Mesothelial cell of epicardium (in vitro differentiated cells): ENCODE results near the gene CMC2. TPM values are rescaled to one million over a fixed set of nuclear protein-coding genes. Genes with fewer than 3 reads are reported as not detected.

Experiments used
- DNase-seq, 2 experiments: peaks; one replicate each; pipeline ENCODE4 v3.0.0; 2021; ENCODE audit warnings: low spot score in 2 of 2; ENCODE audit not compliant: unreplicated experiment in 2 of 2
- H3K27ac Mint-ChIP-seq: 2 replicates; pipeline ENCODE4 v1.8.0; 2021; ENCODE audit warnings: mixed read lengths
- H3K27me3 Mint-ChIP-seq: 2 replicates; pipeline ENCODE4 v1.8.0; 2021; ENCODE audit warnings: low read depth, mixed read lengths
- H3K36me3 Mint-ChIP-seq: 2 replicates; pipeline ENCODE4 v1.8.0; 2021; ENCODE audit warnings: mixed read lengths
- H3K4me1 Mint-ChIP-seq: 2 replicates; pipeline ENCODE4 v1.8.0; 2021; ENCODE audit warnings: mixed read lengths
- H3K4me3 Mint-ChIP-seq: 2 replicates; pipeline ENCODE4 v1.8.0; 2021; ENCODE audit warnings: mild to moderate bottlenecking, moderate library complexity, mixed read lengths
- H3K9me3 Mint-ChIP-seq: 2 replicates; pipeline ENCODE4 v1.8.0; 2021; ENCODE audit warnings: mixed read lengths
- total RNA-seq: library from RNA; stranded (reverse); gene quantifications from 3 replicates; pipeline ENCODE4 v1.2.1, GENCODE V29; 2021
- TF ChIP-seq, protein P1 (sequence below): fragments of 200-600 bp; sonication (generic); IDR thresholded peaks from one replicate; pipeline ENCODE4 v1.5.0; 2021; ENCODE audit warnings: antibody characterized with exemption; ENCODE audit not compliant: unreplicated experiment

Gene CMC2
- total RNA-seq, 1 donor from 2014 or later, result 34.0 TPM

DNA sequence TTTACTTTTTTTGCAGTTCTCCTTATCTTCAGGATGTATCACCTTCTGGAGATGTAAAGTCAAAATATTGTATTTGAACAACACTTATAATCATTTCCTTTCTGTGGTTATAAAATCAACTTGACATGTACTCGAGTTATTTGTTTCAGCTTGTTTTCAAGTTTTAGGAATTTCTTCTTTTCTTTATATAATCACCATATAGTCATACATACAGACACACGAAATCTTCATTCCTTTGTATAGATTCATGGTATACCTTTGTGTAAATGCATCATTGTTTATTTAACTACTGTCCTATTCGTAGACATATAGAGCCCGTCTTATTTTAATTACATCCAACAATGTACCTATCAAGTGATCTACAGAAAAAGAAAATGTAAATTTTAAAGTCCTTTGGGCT, 40.1 kb downstream of the CMC2 start:
- TF ChIP-seq, protein P1, sequence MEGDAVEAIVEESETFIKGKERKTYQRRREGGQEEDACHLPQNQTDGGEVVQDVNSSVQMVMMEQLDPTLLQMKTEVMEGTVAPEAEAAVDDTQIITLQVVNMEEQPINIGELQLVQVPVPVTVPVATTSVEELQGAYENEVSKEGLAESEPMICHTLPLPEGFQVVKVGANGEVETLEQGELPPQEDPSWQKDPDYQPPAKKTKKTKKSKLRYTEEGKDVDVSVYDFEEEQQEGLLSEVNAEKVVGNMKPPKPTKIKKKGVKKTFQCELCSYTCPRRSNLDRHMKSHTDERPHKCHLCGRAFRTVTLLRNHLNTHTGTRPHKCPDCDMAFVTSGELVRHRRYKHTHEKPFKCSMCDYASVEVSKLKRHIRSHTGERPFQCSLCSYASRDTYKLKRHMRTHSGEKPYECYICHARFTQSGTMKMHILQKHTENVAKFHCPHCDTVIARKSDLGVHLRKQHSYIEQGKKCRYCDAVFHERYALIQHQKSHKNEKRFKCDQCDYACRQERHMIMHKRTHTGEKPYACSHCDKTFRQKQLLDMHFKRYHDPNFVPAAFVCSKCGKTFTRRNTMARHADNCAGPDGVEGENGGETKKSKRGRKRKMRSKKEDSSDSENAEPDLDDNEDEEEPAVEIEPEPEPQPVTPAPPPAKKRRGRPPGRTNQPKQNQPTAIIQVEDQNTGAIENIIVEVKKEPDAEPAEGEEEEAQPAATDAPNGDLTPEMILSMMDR, result no peak
- H3K9me3 Mint-ChIP-seq, result peaks cover 2% of the 10 kb centered on the region

DNA sequence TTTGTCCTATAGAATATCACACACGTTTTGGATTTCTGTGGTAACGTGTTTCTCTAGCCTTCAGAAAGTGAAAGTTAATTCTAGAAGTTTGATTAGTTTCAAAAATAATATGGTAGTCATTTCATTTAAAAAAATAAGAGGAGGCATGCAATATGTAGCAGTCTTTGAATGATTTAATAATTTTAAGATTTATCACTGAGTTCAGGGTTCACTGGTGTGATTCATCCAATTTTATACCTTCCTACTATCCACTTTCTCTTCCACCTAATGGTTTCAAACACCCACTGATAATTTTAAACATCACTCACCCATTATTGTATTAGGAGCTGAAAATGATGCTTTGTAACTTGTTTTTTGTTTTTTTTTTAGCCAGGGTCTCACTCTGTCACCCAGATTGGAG, 42.3 kb downstream of the CMC2 start:
- TF ChIP-seq, protein P1, result no peak
- no peak for DNase-seq
- Mint-ChIP-seq H3K27me3 (no peaks in the 10 kb centered on the region), H3K9me3 (peaks cover 25% of the 10 kb centered on the region), H3K4me3 (no peak overlapping the region), H3K27ac (no peak overlapping the region), H3K4me1 (no peaks in the 10 kb centered on the region), H3K36me3 (peaks cover 8% of the 10 kb centered on the region)

More for the DNA sequence above, 40.1 kb downstream of the CMC2 start:
- no peak overlapping the region for H3K4me3 Mint-ChIP-seq
- no peaks in the 10 kb centered on the region for H3K4me1 Mint-ChIP-seq
- H3K27me3 Mint-ChIP-seq, result no peaks in the 10 kb centered on the region
- H3K36me3 Mint-ChIP-seq, result peaks cover 3% of the 10 kb centered on the region
- H3K27ac Mint-ChIP-seq, result no peak overlapping the region
- no peak for DNase-seq

DNA sequence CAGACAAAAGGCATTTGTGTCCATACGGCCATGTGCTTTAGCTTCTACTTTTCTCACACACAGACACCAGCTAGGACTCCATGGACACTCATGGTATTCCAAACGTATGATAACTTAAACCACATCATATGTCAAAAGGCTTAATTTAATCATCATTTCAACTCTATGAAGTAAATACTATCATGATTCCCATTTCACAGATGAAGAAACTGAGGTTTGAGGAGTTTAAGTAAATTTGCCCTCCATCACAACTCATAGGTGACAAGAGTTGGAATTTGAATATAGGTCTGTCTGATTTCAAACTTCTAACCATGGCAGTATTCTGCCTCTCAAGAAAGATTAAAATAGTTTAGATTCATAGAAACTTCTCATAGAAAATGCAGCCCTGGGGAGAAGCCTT, 43.8 kb downstream of the CMC2 start:
- H3K9me3 Mint-ChIP-seq, result peaks cover 38% of the 10 kb centered on the region

DNA sequence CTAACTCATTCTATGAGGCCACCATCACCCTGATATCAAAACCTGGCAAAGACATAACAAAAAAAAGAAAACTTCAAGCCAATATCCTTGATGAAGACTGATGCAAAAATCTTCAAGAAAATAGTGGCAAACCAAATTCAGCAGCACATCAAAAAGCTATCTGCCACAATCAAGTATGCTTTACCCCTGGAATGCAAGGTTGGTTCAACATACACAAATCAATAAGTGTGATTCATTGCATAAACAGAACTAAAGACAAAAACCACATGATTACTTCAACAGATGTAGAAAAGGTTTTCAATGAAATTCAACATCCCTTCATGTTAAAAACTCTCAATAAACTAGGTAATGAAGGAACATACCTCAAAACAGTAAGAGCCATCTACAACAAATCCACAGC, 48.4 kb downstream of the CMC2 start:
- Mint-ChIP-seq H3K9me3 (peaks cover 61% of the 10 kb centered on the region), H3K36me3 (peaks cover 16% of the 10 kb centered on the region), H3K27ac (no peak overlapping the region), H3K4me3 (no peak overlapping the region), H3K4me1 (no peaks in the 10 kb centered on the region), H3K27me3 (no peaks in the 10 kb centered on the region)
- DNase-seq, result no peak
- TF ChIP-seq, protein P1, result no peak

More for the DNA sequence above, 43.8 kb downstream of the CMC2 start:
- Mint-ChIP-seq H3K27ac (no peak overlapping the region), H3K4me1 (no peaks in the 10 kb centered on the region), H3K36me3 (peaks cover 11% of the 10 kb centered on the region), H3K27me3 (no peaks in the 10 kb centered on the region), H3K4me3 (no peak overlapping the region)
- TF ChIP-seq, protein P1, result no peak
- DNase-seq, result no peak

DNA sequence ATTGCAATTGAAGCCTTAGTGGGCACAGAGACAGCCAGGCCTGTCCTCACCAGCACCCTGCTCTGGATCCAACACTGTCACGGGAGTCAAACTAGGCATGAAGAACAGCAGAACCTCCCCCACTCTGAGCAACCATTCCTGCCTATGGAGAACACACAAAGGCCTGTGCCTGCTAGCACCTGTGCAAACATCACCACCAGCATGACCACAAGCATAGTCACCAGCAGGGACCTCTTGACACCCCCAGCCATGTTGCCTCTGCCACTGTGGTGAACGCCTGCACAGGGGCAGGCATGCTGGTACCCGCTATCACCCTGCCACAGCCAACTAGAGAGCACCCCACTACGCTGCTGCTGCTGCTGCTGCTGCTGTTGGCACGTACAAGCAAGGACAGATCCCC, 51.7 kb downstream of the CMC2 start:
- Mint-ChIP-seq H3K4me1 (no peaks in the 10 kb centered on the region), H3K9me3 (peaks cover 49% of the 10 kb centered on the region), H3K27me3 (peaks cover 4% of the 10 kb centered on the region), H3K36me3 (peaks cover 9% of the 10 kb centered on the region), H3K27ac (no peak overlapping the region), H3K4me3 (no peak overlapping the region)
- no peak for DNase-seq
- TF ChIP-seq, protein P1, result no peak
